IPS-NIHi11 (cell line): ENCODE data around the gene PCNT.
"Not testable (repeated sequence)": the region's sequence is repeated elsewhere in the genome, so short reads cannot be mapped to it uniquely, and the experiment has no call there.

Source experiments
- DNase-seq: peaks from one replicate; pipeline ENCODE4 v3.0.0; 2012; ENCODE audit warnings: mixed read lengths, low spot score

PCNT gene

DNA sequence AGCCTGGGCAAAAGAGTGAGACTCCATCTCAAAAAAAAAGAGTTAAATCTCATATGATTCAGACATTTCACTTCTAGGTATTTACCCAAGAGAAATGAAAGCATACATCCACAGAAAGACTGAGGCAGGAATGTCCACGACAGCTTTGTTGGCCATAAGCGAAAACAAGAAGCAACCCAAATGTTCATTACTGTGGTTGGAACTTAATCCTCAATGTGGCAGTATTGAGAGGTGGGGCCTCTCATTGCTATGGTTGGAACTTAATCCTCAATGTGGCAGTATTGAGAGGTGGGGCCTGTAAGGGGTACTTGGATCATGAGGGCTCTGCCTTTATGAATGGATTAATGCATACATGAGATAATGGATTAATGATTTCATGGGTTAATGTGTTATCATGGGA, 15.5 kb upstream of the PCNT start:
- DNase-seq, result no peak

DNA sequence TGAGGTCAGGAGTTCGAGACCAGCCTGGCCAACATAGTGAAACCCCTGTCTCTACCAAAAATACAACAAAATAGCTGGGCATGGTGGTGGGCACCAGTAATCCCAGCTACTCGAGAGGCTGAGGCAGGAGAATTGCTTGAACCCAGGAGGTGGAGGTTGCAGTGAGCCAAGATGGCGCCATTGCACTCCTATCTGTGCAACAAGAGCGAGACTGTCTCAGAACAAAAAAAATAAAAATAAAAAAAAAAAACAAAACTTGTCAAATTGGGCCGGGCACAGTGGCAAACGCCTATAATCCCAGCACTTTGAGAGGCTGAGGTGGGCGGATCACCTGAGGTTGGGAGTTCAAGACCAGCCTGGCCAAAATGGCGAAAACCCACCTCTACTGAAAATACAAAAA, 13.7 kb upstream of the PCNT start:
- DNase-seq, result not testable (repeated sequence)

DNA sequence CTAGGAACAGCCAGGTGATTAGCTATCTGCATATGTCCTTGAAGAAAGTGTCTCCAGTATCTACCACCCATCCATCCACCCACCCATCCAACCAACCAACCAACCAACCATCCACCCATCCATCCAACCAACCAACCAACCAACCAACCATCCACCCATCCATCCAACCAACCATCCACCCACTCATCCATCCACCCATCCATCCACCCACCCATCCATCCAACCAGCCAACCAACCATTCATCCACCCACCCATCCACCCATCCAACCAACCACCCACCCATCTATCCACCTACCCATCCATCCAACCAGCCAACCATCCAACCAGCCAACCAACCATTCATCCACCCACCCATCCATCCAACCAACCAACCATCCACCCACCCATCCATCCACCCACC, 12.4 kb upstream of the PCNT start:
- DNase-seq, result no peak

DNA sequence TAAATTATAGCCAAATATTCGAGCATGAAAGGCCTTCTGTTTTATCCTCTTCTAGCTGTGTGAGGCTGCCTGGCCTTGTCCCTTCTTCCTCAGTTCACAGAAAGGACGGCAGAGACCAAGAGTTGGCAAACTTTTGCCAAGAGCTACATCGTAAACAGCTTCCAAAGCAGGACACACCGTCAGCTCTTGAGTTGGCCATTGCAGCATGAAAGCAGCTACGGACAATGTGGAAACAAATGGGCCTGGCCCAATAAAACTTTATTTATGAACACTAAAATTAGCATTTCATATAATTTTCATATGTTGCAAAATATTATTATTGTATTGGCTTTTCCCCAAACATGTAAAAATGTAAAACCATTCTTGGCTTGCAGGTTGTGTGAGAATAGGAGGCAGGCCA, 11.0 kb upstream of the PCNT start:
- DNase-seq, result no peak

DNA sequence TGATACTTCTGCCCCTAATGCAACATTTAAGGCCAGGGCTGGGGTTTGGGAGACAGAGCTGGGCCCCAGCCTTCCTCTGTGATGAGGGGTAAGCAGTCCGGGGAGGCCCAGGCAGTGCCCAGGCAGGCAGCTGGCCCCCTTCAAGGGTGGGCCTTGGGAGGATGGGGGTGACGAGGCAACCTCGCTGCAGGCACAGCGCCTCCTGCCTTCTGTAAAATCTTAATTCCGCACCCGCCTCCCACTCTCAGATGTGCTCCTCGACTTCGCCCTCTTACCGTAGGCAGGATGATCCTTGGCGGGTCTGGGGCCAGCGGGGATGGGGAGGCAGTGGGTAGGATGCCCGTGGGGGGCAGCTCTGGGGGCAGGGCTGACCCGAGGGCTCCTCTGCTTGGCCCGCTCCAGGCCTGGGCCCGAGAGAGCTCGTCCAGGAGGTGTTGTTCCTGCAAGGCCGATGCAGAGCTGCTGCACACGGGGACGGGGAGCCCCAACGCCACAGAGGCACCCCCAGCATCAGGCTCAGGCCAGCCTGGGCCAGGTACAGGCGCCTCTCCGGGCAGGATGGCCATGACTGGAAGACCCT, 9.4 kb upstream of the PCNT start:
- no peak for DNase-seq

DNA sequence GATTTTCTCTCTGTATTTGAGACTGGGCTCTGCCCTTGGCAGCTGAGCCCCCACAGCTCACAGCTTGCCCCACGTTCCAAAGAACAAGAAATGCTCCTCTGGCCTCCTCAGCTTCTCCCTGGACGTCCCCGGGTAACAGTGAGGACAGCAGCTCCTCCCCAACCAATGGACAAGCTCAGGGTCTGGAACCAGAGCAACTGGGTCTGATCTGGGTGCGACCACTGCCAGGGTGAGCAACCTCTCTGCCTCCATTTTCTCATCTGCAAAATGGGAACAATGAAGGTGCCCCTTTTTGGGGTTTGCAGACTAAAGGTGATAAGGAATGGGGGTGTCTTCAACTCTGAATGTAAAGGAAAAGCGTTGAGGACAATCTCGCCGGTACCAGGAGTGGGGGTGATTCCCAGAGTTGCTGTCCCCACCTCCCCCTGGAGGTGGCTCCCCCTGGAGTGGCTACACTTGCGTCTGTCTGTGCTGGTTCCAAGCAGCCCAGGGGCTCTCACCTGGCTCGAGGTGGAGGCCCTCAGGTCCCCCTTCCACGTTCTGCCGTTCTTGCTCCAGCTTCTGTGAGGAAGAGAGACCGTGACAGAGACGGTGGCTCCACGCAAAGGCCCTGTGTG, 7.1 kb upstream of the PCNT start:
- no peak for DNase-seq

DNA sequence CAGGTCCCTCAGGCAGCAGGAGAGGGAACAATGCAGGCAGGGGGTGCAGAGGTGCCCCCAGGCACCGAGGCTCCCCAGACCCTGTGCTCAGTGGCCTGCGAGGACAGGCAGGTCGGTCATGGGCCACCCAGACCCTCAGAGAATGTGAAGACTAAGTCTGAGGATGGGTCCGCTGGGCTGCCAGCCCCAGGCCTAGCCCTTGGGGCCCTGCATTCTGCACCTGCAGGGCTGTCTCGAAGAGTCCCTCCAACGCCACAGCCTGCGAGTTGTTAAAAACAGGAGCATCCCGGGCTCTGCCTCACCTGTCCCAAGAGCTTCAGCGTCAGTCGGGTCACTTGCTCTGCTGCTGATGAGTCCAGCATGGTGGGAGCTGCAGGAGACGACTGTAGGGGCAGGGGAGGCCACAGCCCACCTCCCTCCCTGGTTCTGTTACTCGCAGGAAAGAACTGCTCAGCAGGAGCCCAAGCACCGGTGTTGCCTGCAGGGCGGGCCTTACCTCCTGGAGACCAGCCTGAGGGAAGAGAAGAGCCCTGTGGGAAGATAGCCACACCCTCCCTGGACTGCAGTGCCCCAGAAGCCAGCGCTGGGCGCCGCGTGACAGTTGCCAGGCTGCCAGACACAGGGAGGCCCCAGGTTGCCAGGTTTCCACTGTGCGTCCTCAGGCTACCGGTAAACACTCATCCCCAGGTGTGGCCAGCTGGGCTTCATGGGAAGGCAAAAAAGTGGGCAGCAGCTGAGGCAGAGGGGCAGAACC, 6.1 kb upstream of the PCNT start:
- DNase-seq, result peak; percentile 69

DNA sequence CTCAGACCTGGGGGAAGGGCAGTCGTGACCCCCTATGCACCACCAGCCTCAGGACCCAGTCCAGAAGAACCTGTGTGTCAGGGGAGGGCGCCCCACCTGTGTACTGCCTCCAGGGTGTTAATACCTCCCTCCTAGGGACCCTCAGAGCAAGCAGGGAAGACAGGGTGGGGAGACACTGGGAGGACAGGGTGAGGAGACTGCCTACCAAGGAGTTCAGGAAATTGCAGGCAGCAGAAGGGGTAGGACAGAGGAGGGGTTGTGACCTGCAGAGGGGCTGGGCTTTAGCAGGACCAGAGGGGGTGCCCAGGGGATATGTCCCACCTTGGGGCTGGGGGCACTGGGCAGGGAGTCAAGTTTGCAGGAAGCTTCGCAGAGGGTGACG, 5.5 kb upstream of the PCNT start:
- DNase-seq, result no peak

DNA sequence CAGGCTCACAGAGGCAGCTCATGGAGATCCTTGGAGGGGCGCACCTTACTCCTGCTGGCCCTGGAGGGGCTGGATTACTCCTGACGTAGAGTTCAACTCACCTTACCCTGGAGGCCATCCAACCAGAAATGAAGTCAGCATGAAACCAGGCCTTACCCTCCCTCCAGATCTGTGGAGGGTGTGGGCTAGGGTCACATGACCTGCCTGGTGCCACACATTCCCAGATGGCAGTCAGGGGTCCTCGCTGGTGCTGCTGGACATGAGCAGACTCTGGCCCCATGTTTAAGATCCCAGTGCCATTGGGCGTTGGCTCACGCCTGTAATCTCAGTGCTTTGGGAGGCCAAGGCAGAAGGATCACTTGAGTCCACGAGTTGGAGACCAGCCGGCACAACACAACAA, 4.8 kb upstream of the PCNT start:
- no peak for DNase-seq

DNA sequence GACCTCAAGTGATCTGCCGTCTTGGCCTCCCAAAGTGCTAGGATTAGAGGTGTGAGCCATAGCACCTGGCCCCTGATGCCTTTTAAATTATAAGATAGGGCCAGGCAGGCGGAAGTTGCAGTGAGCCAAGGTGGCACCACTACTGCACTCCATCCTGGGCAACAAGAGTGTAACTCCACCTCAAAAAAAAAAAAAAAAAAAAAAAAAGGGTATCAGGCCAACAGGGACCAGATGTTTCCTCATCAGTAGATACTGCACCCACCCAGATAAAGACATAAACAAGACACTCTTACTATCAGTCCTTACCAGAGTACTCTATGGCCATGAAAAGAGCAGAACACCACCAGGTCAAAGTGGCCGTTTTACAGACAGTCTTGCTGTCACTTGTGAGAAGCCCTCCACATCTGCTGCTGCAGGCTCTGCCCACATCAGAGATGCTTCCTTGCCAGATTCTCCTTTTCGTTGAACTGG, 3.6 kb upstream of the PCNT start:
- no peak for DNase-seq

DNA sequence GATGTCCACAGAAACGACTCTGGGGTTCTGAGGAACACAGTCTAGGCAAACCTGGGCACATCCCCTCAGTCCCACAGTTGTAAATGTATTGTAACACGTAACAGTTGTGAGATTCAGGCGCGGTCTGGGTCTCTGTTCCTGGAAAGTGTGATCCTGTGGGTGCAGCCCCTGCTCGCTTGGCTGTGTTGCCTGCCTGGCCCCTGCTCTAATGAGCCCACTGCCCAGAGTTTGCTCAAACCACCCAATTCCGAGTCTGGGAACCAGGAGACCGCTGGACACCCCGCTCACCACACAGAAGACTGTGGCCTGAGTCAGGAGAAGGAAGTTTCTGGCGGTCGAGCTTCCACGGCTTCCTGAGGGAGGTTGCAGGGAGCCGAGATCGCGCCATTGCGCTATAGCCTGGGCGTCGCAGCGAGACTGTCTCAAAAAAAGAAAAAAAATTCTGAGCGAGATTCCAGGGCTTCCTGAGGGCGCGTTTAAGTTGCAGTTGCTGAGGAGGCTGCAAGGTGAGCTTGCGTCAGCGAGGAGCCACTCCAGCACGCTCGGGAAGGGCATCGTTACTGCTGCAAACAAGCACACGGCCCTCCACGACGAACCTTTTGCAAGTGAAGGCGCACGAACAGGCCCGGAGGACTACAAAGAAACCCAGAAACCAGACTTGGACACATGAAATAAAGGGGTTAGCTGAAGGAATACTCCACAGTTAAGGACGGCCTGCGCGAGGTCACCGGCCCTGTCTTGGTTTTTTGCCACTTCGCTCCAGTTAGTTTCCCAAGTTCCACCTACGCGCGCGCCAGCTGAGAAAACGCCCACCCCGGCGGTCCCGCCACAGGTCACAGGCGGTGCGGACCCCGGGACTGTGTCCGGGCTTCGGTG, 1.4 kb upstream of the PCNT start:
- DNase-seq, result no peak

DNA sequence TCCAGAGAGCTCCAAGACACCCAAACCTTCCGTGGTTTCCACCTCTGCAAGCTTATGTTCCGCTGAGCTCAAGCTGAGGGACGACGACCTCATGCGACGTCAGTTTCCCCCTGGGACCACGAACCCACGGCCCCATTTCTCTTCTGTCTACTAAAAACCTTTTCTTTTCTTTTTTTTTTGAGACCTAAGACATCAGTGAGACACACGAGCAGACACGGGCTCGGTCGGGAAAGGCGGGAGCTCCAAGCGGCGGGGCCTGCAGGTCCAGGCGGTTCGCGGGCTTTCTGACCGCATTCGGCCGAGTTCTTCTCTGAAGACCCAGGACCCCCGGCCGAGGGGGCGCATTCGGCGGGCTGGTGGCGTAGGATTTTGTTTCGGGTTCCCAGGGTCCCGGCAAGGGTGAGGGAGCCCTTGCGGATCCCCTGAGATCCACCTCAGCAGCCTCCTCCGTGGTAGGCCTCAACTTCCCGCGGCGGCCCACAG, 688 bp upstream of the PCNT start:
- no peak for DNase-seq

DNA sequence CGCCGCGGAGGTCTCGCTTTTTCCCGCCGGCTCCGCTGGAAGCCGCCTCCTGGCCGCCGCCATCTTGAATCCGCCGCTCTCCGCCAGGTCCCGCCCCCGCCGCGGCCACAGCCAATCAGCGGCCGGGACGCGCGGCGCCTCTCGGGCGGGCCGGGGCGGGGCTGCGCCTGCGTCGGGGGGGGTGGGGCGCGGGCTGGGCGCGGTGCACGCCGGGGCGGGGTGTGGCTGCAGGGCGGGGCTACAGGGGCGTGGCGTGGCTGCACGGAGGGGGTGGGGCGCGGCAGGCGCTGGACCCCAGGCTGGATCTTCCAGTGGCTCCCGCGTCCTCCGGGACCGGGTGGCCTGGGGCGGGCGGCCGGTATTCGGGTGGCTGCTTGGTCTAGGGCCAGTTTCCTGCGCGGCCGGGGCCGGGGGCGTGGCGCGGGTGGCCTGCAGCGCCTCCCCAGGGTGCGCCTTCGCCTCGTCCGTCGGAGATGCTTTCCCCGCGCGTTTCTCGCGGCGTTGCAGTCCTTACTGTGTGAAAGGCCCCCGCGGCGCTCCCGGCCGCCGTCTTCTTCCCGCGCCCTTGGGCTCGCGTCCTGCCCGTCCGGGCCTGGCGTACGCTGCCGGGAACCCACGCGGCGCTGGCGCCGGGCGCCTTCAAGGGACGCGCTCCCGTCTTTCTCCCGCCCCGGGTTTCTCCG, 575 bp downstream of the PCNT start:
- peak; percentile 95 for DNase-seq

DNA sequence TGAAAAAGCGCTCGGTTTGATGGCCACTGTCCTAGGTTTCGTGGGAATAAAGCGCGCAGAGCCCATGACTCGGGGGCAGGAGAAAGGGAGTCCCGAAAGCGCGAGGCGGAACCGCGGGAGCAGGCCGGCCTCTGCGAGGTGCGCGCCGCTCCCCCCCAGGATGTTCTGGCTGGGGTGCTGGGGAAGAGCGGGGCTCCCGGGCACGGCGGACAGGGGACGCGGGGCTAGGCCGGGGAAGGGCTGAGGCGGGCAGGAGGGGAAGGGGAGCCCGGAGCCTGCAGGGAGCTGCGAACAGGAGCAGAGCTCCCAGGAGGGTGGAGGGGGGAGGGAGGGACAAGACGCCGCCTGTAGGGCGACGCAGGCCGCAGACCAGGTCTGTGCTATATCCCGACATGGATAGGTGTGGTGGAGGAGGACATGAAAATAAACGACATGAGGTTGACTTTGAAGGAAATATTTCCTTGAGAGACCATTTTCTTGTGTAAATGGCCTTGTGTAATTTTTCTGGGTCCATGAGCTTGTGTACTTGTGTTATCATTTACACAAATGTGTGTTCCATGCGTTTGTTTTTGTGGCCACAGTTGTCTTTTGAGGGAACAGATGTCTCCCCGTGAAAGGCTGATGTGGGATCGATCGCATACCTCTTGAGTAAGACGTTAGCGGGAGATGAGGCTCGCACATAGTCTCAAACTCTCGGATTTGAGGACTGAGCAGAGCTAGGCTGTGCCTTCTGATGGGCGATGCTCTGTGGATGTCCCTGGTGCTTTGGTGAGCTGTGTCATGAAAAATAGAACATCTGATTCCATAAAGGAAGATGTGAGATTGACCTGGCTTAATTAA, 1.3 kb downstream of the PCNT start:
- DNase-seq, result peak; percentile 74

DNA sequence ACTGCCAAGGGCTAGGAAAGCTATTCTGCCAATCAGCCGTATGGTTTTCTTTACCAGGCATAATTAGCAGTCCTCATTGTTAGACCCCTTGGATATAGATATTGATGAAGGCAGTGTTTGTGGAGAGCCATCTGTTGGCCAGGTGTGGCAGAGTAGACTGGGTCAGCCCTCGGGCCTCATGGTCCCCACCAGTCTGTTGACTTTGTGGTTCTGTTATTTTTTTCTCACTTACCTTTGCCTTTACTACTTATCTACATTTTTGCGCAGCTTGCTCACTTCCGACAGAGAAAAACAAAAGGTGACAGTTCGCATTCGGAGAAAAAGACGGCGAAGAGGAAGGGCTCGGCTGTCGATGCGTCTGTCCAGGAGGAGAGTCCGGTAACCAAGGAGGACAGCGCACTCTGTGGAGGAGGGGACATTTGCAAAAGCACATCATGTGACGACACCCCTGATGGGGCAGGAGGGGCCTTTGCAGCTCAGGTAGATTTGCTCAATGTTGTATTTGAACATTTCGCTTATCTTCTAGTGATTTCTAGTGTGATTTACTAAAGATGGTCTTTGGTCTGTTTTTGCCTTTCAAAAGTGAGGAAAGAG, 2.3 kb downstream of the PCNT start:
- DNase-seq, result no peak

DNA sequence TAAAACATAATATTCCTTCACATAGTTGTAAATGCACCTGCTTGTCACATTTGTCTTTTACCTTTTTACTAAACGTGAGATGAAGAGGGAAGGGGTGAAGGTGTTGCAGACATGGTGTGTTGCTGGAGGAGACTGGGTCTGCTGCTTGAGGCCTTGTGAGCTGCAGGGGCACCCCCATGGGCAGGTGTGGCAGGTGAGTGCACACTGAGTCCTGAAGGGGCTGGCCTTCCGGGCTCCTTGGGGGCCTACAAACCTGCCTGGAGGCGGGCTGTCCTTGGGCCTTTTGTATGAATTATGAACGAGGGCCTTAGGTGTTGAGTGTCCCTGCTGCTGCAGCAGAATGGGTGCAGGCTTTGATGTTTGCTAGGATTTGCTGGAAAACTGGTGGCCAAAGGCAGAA, 3.8 kb downstream of the PCNT start:
- DNase-seq, result no peak

DNA sequence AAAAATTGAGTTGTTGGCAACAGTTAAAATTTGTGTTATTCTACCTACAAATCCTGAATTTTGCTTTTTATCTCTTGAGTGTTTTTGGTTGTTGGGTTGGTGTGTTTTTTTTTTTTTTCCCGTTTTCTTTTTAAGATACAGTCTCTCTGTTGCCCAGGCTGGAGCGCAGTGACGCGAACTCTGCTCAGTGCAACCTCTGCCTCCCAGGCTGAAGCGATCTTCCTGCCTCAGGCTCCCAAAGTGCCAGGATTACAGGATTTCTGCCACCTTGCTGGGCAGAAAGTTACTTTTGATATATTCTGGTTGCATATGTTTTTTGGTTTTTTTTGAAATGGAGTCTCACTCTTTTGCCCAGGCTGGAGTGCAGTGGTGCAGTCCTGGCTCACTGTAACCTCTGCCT, 4.2 kb downstream of the PCNT start:
- no peak for DNase-seq

DNA sequence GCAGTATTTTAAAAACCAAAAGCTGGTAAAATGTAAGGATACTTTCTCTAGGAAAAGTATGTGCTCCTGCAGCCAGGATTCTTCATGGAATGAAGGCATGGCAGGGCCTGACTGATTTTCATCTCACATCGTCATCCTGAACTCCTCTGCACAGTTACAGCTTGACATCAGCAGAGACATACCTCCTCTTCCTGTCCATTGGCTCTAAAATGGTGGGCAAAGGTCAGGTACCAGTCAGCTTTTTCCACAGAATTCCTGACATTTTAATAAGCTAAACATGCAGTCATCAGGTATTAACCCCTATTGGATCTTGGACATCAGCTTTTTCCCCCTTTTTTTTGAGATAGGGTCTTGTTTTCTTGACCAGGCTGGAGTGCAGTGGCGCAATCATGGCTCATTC, 5.8 kb downstream of the PCNT start:
- DNase-seq, result no peak

DNA sequence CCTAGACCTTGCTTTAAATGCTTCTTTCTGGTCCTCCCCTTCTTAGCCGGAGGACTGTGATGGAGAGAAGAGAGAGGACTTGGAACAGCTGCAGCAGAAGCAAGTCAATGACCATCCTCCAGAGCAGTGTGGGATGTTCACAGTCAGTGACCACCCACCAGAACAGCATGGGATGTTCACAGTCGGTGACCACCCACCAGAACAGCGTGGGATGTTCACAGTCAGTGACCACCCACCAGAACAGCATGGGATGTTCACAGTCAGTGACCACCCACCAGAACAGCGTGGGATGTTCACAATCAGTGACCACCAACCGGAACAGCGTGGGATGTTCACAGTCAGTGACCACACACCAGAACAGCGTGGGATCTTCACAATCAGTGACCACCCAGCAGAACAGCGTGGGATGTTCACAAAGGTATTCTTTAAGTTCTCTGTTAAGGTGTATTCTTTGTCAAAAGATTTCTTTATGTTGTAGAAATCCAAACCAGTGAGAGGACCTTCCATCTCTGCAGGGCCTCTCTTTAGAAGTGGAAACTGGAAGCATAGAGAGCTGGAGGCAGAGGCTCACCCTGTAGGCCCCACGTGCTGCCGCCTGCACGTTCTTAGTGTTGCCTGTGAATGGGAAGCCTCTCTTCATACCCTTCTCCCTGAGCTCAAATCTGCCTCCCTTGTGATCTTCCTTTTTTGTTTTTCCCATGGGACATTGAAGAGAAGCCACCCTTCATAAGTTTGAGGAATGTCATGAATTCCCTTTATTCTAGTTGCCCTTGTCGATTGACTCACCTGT, 10.6 kb downstream of the PCNT start:
- DNase-seq, result no peak

DNA sequence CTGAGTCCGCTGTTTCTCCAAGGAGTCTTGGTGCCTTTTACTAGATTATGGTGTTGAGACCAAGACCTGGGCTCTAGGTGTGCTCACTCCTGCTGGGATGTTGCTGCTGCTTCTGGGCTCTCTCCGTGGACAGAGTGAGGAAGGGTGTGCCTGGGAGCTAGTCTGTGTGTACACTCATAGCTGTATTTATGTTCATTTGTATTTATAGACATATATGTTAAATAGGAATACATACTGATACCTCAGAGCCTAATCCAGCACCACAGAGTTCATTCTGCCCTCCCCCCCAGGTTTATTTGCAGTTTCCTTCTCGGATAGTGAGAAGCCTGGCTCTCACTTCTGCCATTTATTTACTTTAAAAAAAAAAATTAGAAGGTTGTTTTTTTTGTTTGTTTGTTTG, 12.6 kb downstream of the PCNT start:
- DNase-seq, result no peak
